Thyroid gland (tissue), 4 donors: ENCODE results near the gene CIAO2B.
A peak's percentile ranks its signal among the peaks of the same experiment; 100 is the strongest.

Experiments used
- POLR2A ChIP-seq, 2 donors: fragments of 450-650 bp; IDR thresholded peaks; one replicate each; pipeline ENCODE4 v1.6.1; 2017; ENCODE audit warnings: antibody characterized with exemption in 2 of 2, mild to moderate bottlenecking in 2 of 2, moderate library complexity in 1 of 2
- TF ChIP-seq, protein P1 (sequence below), 6 experiments: fragments of 200-600 bp in 3 of 6; fragments of 450-650 bp in 3 of 6; sonication (generic) in 3 of 6; IDR thresholded peaks; one replicate each; pipeline ENCODE4 v1.5.1; 2016 to 2019; ENCODE audit warnings: antibody characterized with exemption in 6 of 6, mild to moderate bottlenecking in 2 of 6, inconsistent platforms in 1 of 6, moderate library complexity in 1 of 6

DNA sequence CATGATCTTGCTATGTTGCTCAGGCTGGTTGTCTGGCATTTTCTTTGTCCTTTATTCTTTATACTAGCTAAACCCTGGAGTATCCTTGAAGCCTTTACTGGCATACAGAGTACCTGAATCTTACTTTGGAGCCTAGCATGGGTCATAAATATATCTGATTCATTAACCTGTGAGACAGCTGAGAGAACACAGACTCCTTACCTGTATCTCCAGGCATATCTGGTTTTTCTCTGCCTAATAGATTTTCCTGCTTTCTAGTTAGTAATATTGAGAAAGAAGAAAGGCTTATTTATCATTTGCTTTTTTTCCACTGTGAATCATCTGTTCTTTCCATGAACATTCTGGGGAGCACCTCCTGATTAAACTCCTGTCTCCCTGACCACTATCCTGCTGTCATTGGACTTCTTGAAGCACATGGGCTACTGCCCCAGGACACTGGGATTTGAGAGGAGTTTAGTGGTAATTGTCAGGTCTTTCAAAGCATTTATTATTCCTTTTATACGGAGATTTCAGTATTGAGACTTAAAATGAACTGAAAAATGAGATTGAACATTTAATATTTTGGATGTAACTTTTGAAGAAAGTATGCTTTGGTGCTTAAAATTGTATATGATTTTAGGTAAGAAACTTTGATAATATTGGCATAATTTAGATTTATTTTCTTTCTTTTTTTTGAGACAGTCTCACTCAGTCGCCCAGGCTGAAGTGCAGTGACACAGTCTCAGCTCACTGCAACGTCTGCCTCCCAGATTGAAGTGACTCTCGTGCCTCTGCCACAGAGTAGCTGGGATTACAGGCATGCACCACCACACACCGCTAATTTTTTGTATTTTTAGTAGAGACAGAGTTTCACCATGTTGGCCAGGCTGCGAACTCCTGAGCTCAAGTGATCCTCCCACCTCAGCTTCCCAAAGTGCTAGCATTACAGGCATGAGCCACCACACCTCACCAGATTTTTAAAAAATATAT lies 45.3 kb downstream of the CIAO2B start:
- TF ChIP-seq, protein P1, sequence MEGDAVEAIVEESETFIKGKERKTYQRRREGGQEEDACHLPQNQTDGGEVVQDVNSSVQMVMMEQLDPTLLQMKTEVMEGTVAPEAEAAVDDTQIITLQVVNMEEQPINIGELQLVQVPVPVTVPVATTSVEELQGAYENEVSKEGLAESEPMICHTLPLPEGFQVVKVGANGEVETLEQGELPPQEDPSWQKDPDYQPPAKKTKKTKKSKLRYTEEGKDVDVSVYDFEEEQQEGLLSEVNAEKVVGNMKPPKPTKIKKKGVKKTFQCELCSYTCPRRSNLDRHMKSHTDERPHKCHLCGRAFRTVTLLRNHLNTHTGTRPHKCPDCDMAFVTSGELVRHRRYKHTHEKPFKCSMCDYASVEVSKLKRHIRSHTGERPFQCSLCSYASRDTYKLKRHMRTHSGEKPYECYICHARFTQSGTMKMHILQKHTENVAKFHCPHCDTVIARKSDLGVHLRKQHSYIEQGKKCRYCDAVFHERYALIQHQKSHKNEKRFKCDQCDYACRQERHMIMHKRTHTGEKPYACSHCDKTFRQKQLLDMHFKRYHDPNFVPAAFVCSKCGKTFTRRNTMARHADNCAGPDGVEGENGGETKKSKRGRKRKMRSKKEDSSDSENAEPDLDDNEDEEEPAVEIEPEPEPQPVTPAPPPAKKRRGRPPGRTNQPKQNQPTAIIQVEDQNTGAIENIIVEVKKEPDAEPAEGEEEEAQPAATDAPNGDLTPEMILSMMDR (IDR thresholded peaks at IDR 0.05), result no peak
- peak in 1 of 2 donors; percentile 13 for TF ChIP-seq POLR2A (IDR thresholded peaks at IDR 0.05)
